H54 (cell line): ENCODE data around the gene ICA1.
"Not testable (repeated sequence)": the region's sequence is repeated elsewhere in the genome, so short reads cannot be mapped to it uniquely, and the experiment has no call there.

Experiments
- DNase-seq: peaks from one replicate; pipeline ENCODE4 v3.0.0; 2011; ENCODE audit warnings: low spot score, mixed read lengths; ENCODE audit not compliant: insufficient read length
- FAIRE-seq: peaks from 3 replicates; lab custom pipeline; 2011; peaks lifted over from hg19 to GRCh38; lab: Jason Lieb, UNC
- POLR2A ChIP-seq: IDR thresholded peaks from 2 replicates; pipeline ENCODE4 v1.6.1; 2011; ENCODE audit warnings: low read depth, mild to moderate bottlenecking, low read length

Gene ICA1

DNA sequence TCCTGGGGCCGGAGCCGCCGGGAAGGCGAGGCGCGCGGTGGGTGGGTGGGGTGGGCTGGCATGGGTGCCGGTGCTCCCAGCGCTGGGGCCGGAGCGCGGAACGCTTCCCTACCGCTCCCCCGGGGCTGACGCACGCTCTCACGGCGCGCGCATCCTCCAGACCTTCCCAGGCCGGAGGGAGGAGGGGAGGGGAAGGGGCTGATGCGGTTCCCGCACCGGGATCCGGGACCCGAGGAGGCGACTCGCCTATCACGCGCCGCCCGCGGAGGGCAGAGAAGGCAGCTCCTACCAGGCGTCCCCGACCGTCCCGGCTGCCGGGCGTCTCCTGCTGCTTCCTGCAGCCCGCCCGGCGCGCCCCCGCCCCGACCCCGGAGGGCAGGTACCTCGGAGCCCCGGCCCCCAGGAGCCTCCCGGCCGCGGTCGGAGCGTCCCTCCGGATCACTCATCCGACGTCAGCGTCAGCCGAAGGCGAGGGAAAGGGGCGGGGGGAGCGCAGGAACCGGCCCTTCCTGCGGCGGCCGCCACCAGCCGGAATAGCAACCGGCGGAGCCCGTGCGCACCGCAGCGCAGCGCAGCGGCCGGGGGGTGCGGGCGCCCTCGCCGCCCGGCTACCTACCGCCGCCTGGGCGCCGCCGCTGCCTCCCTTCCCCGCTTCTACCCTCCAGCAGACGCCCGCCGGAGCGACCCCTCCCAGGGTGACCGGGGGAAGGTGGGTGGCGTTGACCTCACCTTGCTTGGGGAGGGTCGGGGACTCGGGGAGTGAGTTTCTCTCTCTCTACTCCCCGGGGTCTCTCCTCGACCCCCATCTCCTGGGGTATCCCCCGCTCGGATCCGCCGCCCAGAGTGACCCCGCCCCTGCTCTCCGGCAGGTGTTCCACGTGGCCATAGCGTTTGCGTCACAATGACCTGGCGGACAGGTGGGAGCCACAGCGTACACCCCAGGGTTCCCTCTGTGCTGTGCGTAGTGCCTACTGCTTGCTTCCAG lies at the start of gene ICA1:
ICA1 (minus strand) TSS at position 457 of the 985 bp plus-strand sequence. CDS start 26,241 bp downstream, outside the sequence.
- peak; percentile 62 for DNase-seq
- no peak for FAIRE-seq
- TF ChIP-seq POLR2A = no peak

DNA sequence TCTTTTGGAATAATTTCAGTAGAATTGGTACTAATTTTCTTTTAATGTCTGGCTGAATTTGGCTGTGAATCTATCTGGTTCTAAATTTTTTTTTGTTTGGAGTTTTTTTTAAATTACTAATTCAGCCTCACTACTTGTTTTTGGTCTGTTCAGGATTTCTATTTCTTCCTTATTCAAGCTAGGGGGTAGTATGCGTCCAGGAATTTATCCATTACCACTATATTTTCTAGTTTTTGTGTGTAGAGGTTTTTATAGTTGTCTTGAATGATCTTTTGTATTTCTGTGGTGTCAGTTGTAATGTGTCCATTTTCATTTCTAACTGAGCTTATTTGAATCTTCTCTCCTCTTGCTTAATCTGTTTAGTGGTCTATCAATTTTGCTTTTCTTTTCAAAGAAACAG lies 48.9 kb upstream of the ICA1 start:
- no peak for TF ChIP-seq POLR2A
- DNase-seq (no peak), FAIRE-seq (peak; percentile 15)

DNA sequence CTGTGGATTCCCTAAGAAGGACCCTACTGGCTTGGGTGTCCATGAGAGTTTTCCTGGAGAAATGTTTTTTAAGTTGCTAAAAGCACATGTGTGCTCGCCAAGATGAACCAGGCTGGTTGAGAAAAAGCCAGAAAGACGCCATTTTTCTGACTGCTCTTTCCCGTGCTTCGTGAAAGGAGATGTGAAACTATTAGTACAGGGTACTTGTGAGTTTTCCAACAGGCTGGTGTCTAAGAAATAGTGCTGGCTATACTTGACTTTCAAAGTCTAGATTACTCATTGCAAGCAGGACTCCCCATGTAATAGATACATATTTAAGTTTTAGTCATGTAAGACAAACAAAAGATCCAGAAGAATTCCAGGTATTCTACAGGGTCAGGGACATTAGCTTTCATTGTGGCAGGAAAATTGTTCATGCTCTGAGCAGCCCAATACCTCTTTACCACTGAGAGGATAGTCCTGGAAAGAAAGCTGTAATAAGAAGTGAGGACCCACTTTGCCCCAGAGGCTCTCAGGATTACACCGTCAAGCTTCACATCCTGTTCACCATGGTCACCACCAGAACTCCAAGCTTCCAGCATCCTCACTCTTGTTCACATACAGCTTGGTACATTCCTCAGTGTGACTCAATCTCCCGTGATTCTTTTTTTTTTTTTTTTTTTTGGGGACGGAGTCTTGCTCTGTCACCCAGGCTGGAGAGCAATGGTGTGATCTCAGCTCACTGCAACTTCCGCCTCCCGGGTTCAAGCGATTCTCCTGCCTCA lies 43.8 kb upstream of the ICA1 start:
- no peak for TF ChIP-seq POLR2A
- DNase-seq (peak; percentile 25), FAIRE-seq (no peak)

DNA sequence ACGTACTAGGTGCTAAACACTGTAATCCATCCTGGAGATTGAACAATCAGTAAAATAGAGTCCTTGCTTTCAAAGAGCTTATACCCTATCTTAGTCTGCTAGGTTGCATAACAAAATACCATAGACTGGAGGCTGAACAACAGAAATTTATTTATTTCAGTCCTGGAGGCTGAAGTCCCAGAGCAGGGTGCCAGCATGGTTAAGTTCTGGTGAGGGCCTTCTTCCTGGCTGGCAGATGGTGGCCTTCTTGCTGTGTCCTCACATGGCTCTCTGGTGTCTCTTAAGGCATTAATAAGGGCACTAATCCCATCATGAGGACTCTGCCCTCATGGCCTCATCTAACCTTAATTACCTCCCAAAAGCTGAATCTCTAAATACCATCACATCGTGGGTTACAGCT lies 43.1 kb upstream of the ICA1 start:
- no peak for TF ChIP-seq POLR2A
- no peak for FAIRE-seq
- no peak for DNase-seq

DNA sequence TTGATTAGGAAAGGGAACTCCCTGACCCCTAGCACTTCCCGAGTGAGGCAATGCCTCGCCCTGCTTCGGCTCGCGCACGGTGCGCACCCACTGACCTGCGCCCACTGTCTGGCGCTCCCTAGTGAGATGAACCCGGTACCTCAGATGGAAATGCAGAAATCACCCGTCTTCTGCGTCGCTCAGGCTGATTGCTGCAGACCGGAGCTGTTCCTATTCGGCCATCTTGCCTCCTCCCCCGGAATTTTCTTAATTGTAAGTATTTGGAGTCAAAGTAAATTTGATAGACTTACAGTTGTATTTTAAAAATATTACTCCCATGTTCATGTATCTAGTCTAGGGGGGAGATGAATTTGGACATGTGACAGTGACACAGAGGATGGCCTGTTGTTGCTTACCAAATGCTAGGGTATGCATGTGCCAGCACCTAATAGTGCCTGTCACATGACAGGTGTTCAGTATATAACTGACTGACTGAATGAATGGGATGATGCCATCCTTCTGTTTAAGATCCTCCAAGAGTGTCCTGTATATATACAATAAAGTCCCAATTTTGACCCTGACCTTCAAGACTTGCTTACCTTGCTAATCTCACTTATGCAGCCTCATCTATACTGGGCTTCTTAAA lies 42.0 kb upstream of the ICA1 start:
- FAIRE-seq (no peak), DNase-seq (no peak)
- no peak for TF ChIP-seq POLR2A

DNA sequence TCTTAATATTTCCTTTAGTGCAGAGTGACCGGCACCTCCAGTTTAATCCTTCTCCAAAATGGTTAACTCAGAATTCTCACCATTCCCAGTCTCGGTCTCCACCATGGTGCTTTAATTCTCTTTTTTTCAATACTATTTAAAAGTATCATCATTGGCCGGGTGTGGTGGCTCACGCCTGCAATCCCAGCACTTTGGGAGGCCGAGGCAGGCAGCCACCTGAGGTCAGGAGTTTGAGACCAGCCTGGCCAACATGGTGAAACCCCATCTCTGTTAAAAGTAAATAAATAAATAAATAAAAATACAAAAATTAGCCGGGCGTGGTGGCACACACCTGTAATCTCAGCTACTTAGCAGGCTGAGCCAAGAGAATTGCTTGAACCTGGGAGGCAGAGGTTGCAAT lies 35.1 kb upstream of the ICA1 start:
- DNase-seq, FAIRE-seq: not testable (repeated sequence)

DNA sequence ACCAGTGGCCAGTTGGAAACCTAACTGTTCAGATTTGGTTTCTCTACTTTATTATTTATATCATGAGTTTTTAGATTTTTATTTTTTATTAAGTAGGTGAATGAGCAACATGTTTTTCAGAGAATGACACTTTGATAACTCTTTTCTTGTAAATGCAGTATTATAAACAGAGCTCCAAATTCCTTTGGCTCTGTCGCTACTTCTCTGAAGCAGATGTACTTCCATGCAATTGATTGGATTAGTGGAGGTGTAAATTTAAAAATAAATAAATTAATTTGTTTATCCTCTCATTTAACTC lies 34.3 kb upstream of the ICA1 start:
- TF ChIP-seq POLR2A = no peak
- no peak for FAIRE-seq
- DNase-seq = no peak

DNA sequence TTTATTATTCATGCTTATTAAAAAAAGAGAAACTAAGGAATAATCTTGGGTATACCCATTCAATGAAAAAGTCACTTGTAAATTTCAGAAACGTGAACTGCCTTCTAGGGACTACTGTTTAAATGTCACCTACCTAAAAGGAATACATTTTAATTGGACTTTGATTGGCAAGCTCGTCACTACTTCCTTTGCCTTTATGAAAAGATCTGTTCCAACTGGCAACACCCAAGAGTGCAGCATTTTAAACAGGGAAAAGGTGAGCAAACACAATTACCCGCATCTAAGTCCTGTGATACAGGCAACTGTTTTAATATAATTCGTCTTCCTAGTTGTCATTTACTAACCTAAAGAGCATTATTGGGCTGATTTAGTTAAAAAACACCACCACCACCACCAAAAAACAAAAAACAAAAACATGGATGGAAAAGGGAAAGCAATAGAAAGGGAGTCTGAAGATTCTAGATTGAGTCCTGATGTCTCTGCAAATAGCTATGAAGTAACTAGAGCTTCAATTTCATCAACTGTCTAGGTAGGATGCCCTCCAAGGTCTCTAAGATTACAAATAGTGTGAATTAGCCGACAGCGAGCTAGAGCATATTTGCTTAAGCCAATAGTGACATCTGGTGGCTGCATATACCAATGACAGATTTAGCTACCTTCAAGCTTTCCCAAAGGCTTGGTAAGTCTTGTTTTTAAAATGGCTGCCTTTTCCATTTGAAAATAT lies 33.8 kb upstream of the ICA1 start:
- TF ChIP-seq POLR2A = no peak
- DNase-seq = peak; percentile 63
- FAIRE-seq = peak; percentile 92

DNA sequence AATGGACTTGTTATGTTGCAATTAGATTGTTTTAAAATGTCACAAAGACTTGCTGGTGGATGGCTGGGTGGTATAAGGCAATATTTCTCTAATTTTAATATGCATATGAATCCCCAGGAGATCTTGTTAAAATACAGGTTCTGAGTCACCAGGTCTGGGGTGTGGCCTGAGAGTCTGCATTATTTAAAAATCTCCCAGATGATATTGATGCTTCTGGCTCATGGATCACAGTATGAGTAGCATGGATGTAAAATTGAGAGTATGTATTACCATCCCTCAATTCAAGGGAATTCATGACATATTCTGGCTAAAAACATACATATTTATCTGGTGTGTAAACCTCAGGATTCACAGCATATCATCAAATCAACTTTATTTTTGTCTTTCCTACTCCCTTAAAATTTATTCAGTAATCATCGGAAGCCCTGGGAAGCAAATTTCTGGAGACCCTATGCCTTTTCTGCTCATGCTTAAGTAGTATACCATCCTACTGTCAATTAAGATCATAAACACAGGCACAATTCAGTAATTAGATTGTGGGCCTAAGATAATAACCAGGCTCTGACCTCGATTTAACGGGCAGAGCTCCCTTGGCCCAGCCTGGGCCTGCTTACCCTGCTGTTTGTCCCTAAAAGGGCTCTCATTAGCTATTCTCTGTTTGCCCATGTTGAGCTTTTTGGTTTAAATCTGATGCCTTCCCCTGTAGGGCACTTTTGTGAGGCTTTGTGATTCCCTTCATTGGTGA lies 29.6 kb upstream of the ICA1 start:
- FAIRE-seq (no peak), DNase-seq (no peak)
- no peak for TF ChIP-seq POLR2A

DNA sequence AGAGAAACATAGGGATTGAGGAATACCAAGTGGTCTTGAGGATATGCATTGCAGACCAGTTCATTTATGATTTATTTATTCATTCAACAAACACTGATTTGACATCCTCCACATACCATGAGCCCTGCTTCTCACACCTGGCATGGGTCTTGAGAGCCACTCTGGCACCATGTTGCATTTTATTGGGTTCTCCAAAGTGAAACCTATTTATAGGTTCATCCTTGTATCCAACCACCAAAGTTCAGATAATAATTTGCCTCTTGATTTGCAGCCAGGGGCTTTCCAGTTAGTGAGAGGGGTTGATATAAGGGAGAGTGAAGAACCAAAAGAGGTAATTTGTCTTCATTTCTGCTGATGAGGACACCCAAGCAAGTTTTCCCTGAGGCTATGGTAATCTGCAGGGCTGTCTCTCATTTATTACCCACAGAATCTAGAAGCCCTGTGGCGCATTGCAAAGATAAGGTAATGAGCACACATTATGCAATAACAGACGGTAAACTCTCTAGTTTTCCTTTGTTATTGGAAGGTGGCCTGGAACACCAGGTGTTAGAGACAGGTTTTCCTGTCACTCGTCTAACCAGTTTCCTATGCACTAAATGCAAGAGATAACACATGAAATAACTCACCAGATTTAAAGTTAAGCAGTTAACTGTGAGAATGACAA lies 28.8 kb upstream of the ICA1 start:
- FAIRE-seq (no peak), DNase-seq (no peak)
- TF ChIP-seq POLR2A = no peak

DNA sequence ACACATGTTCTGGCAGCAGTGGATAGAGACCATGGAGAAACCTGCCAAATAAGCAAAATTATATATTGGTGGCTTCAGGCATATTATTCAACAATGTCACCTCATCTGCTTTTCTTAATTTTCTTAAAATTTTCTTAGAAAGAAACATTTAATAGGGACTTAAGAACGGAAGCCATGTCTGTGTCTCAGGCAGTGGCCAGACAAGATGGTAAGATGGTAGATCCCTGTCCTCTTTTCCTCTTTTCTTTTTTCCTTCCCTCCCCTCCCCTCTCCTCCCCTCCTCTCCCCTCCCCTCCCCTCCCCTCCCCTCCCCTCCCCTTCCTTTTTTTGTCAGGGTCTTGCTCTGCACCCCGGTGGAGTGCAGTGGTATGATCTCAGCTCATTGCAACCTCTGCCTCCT lies 24.2 kb upstream of the ICA1 start:
- FAIRE-seq (no peak), DNase-seq (no peak)
- TF ChIP-seq POLR2A = no peak

DNA sequence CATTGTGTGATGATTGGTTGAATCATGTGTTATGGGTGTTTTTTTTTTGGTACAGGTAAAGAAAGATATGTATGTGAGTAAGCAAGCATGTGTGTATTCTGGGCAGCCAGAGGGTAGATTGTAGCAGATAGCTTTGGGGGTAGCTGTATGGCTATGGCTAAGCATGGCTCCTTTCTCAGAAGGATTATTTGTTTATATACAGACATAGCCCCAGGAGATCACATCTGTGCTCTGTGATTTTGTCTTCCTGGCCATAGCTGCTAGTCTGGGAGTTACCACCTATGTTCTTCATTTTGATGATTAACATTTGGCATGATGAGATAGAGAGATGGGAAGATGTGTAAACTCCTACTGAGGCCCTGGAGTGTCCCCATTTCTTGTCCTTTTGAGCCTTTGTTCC lies 23.2 kb upstream of the ICA1 start:
- FAIRE-seq (no peak), DNase-seq (no peak)
- no peak for TF ChIP-seq POLR2A
